ENCODE measurements around the gene ADAMTS2. TPM values are rescaled to one million over a fixed set of nuclear protein-coding genes. Genes with fewer than 3 reads are reported as not detected.

The ADAMTS2 gene
- total and polyA plus RNA-seq, 5 donors from 2014 or later, result 0.03 TPM; not detected in 4

- H3K4me3 Mint-ChIP-seq, result no peak overlapping the region
- DNase-seq (no peak), ATAC-seq (ENCODE audit: low read depth in 2 of 2) (no peak)
- Histone ChIP-seq H3K27me3 (ENCODE audit: control insufficient read depth, insufficient read depth, low read length) (no peaks in the 10 kb centered on the region), H3K4me1 (ENCODE audit: control insufficient read depth, insufficient read depth, low read length, poor library complexity, severe bottlenecking) (no peaks in the 10 kb centered on the region), H3K9me3 (ENCODE audit: control insufficient read depth in 2 of 2, low read length in 2 of 2) (no peaks in the 10 kb centered on the region), H3K36me3 (ENCODE audit: control insufficient read depth, insufficient read depth, low read length) (no peaks in the 10 kb centered on the region), H3K4me3 (ENCODE audit: low read depth, low read length) (no peak overlapping the region), H3K27ac (ENCODE audit: insufficient read depth, low read length, poor library complexity, severe bottlenecking) (no peak overlapping the region)
- no peaks in the 10 kb centered on the region for H3K4me1 Mint-ChIP-seq
- H3K27me3 Mint-ChIP-seq, result no peaks in the 10 kb centered on the region
- no peak overlapping the region for H3K27ac Mint-ChIP-seq
- H3K36me3 Mint-ChIP-seq, result no peaks in the 10 kb centered on the region
- peaks cover 0 to 1% (median 0%) of the 10 kb centered on the region in 7 donors for H3K9me3 Mint-ChIP-seq
These were observed 154.3 kb downstream of the ADAMTS2 start for GRCh38 chr5:179190851-179191505.

- Mint-ChIP-seq H3K27ac (no peak overlapping the region), H3K4me1 (no peaks in the 10 kb centered on the region), H3K27me3 (no peaks in the 10 kb centered on the region), H3K9me3 (peaks cover 0 to 2% (median 0%) of the 10 kb centered on the region in 7 donors), H3K4me3 (no peak overlapping the region), H3K36me3 (no peaks in the 10 kb centered on the region)
- no peaks in the 10 kb centered on the region for H3K4me1 ChIP-seq (ENCODE audit: control insufficient read depth, insufficient read depth, low read length, poor library complexity, severe bottlenecking)
- no peaks in the 10 kb centered on the region for H3K27me3 ChIP-seq (ENCODE audit: control insufficient read depth, insufficient read depth, low read length)
- no peak for DNase-seq
- no peak overlapping the region for H3K4me3 ChIP-seq (ENCODE audit: low read depth, low read length)
- H3K27ac ChIP-seq (ENCODE audit: insufficient read depth, low read length, poor library complexity, severe bottlenecking), result no peak overlapping the region
- H3K9me3 ChIP-seq (ENCODE audit: control insufficient read depth in 2 of 2, low read length in 2 of 2), result no peaks in the 10 kb centered on the region
- no peaks in the 10 kb centered on the region for H3K36me3 ChIP-seq (ENCODE audit: control insufficient read depth, insufficient read depth, low read length)
- ATAC-seq (ENCODE audit: low read depth in 2 of 2), result no peak
These were observed 156.6 kb downstream of the ADAMTS2 start for GRCh38 chr5:179188636-179189035.

DNA sequence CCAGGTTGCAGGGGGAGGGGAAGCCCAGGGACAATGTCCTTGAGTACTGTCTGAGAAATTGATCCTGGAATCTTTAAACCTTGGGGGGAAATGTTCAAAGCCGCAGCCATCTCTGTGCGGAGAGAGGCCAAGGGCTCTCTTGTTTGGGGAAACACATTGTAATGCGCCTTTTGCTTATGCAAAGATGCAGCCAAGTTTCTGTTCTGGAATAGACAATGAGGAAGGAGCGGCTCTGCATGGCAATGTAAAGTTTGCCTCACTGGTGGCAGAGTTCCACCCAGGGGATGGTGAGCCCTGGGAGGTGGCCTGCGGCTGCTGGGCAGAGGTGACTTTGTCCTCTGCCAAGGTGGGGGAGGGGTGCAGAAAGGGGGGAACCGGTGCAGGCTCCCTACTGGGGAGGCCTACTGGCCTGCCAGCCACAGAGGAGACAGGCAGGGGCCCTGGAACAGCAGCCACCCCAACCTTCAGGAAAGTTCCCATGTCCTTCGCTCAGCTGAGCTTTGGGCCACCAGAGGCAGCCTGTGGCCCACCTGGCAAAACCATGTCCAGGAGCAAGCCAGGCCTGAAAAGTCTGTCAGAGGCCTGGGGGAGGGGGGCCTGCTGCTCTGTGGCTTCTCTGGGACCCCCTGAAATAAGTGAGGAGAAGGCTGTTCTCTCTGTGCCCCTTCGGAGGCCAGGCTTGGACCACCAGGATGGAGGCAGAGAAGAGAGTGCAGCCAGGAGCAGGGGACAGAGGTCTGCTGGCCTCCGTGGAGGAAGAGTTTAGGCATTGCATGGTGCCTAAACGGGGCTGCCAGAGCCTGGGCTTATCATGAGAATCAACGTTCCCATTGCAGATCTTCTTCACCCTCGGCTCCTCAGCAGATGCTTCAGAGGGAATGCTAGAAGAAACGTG, 157.3 kb downstream of the ADAMTS2 start:
- H3K9me3 Mint-ChIP-seq, result peaks cover 0 to 2% (median 0%) of the 10 kb centered on the region in 7 donors
- H3K36me3 Mint-ChIP-seq, result no peaks in the 10 kb centered on the region
- no peaks in the 10 kb centered on the region for H3K27me3 Mint-ChIP-seq
- ATAC-seq (ENCODE audit: low read depth in 2 of 2), result no peak
- H3K4me3 ChIP-seq (ENCODE audit: low read depth, low read length), result no peak overlapping the region
- no peaks in the 10 kb centered on the region for H3K9me3 ChIP-seq (ENCODE audit: control insufficient read depth in 2 of 2, low read length in 2 of 2)
- H3K27ac Mint-ChIP-seq, result no peak overlapping the region
- H3K4me3 Mint-ChIP-seq, result no peak overlapping the region
- no peaks in the 10 kb centered on the region for H3K36me3 ChIP-seq (ENCODE audit: control insufficient read depth, insufficient read depth, low read length)
- no peaks in the 10 kb centered on the region for H3K4me1 ChIP-seq (ENCODE audit: control insufficient read depth, insufficient read depth, low read length, poor library complexity, severe bottlenecking)
- DNase-seq, result no peak
- no peaks in the 10 kb centered on the region for H3K27me3 ChIP-seq (ENCODE audit: control insufficient read depth, insufficient read depth, low read length)
- H3K27ac ChIP-seq (ENCODE audit: insufficient read depth, low read length, poor library complexity, severe bottlenecking), result no peak overlapping the region
- H3K4me1 Mint-ChIP-seq, result no peaks in the 10 kb centered on the region

- H3K27ac Mint-ChIP-seq, result no peak overlapping the region
- H3K27me3 ChIP-seq (ENCODE audit: control insufficient read depth, insufficient read depth, low read length), result no peaks in the 10 kb centered on the region
- DNase-seq, result no peak
These were observed 158.0 kb downstream of the ADAMTS2 start for GRCh38 chr5:179187229-179187678.

DNA sequence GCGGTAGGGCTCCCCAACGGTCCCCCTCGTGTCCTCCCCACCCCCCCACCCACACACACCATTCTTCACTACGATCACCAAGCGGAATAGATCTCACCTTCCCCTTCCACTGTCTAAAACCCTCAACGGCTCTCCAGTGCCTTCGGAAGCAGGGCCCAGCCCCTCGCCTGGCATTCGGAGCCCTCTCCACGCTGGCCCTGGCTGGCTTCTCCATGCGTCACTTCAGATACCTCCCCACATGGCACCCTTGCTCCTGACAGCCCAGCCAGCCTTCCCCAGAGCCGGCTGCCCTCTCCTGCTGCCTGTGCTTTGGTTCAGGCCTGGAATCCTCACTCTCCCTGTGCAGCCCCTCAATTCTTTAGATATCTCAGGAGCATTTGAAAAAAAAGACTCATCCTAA, 158.5 kb downstream of the ADAMTS2 start:
- ATAC-seq (ENCODE audit: low read depth in 2 of 2) (no peak), DNase-seq (no peak)
- Mint-ChIP-seq H3K4me3 (no peak overlapping the region), H3K27me3 (no peaks in the 10 kb centered on the region), H3K4me1 (no peaks in the 10 kb centered on the region), H3K36me3 (no peaks in the 10 kb centered on the region), H3K9me3 (peaks cover 0 to 2% (median 0%) of the 10 kb centered on the region in 7 donors), H3K27ac (no peak overlapping the region)
- H3K4me1 ChIP-seq (ENCODE audit: control insufficient read depth, insufficient read depth, low read length, poor library complexity, severe bottlenecking), result no peaks in the 10 kb centered on the region
- H3K36me3 ChIP-seq (ENCODE audit: control insufficient read depth, insufficient read depth, low read length), result no peaks in the 10 kb centered on the region
- no peak overlapping the region for H3K27ac ChIP-seq (ENCODE audit: insufficient read depth, low read length, poor library complexity, severe bottlenecking)
- no peaks in the 10 kb centered on the region for H3K9me3 ChIP-seq (ENCODE audit: control insufficient read depth in 2 of 2, low read length in 2 of 2)
- H3K27me3 ChIP-seq (ENCODE audit: control insufficient read depth, insufficient read depth, low read length), result no peaks in the 10 kb centered on the region
- no peak overlapping the region for H3K4me3 ChIP-seq (ENCODE audit: low read depth, low read length)

More at GRCh38 chr5:179187229-179187678, 158.0 kb downstream of the ADAMTS2 start:
- no peaks in the 10 kb centered on the region for H3K27me3 Mint-ChIP-seq
- no peaks in the 10 kb centered on the region for H3K4me1 Mint-ChIP-seq
- H3K4me3 Mint-ChIP-seq, result no peak overlapping the region
- ATAC-seq (ENCODE audit: low read depth in 2 of 2), result no peak
- H3K27ac ChIP-seq (ENCODE audit: insufficient read depth, low read length, poor library complexity, severe bottlenecking), result no peak overlapping the region
- H3K4me3 ChIP-seq (ENCODE audit: low read depth, low read length), result no peak overlapping the region
- no peaks in the 10 kb centered on the region for H3K4me1 ChIP-seq (ENCODE audit: control insufficient read depth, insufficient read depth, low read length, poor library complexity, severe bottlenecking)
- H3K36me3 ChIP-seq (ENCODE audit: control insufficient read depth, insufficient read depth, low read length), result no peaks in the 10 kb centered on the region
- H3K9me3 ChIP-seq (ENCODE audit: control insufficient read depth in 2 of 2, low read length in 2 of 2), result no peaks in the 10 kb centered on the region
- peaks cover 0 to 2% (median 0%) of the 10 kb centered on the region in 7 donors for H3K9me3 Mint-ChIP-seq
- no peaks in the 10 kb centered on the region for H3K36me3 Mint-ChIP-seq

DNA sequence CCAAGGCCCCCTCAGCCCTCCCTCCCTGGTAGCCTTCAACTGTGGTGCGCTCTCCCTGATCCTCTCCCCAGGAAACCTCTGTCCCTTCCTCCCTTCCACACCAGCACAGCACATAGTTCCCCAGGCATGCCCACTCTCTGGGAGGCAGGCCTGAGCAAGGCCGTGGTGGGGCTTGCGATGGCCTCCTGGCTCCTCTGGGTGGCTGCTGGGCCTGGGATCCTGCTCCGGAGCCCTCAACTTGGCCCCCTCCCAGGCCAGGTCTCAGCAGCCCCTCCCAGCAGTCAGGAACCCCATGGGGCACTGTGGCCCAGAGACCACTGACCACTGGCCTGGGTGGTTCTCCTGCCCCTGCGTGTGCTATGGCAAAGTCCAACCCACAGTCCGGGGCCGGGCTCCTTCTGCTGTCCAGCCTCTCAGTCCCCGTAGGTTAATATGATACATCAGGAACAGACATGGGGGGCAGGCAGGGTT, 159.3 kb downstream of the ADAMTS2 start:
- Histone ChIP-seq H3K4me1 (ENCODE audit: control insufficient read depth, insufficient read depth, low read length, poor library complexity, severe bottlenecking) (no peaks in the 10 kb centered on the region), H3K27ac (ENCODE audit: insufficient read depth, low read length, poor library complexity, severe bottlenecking) (no peak overlapping the region), H3K9me3 (ENCODE audit: control insufficient read depth in 2 of 2, low read length in 2 of 2) (no peaks in the 10 kb centered on the region), H3K36me3 (ENCODE audit: control insufficient read depth, insufficient read depth, low read length) (no peaks in the 10 kb centered on the region), H3K27me3 (ENCODE audit: control insufficient read depth, insufficient read depth, low read length) (no peaks in the 10 kb centered on the region), H3K4me3 (ENCODE audit: low read depth, low read length) (no peak overlapping the region)
- Mint-ChIP-seq H3K4me1 (no peaks in the 10 kb centered on the region), H3K4me3 (no peak overlapping the region), H3K9me3 (peaks cover 0 to 2% (median 0%) of the 10 kb centered on the region in 7 donors), H3K36me3 (no peaks in the 10 kb centered on the region), H3K27ac (no peak overlapping the region), H3K27me3 (no peaks in the 10 kb centered on the region)
- ATAC-seq (ENCODE audit: low read depth in 2 of 2) (no peak), DNase-seq (no peak)

DNA sequence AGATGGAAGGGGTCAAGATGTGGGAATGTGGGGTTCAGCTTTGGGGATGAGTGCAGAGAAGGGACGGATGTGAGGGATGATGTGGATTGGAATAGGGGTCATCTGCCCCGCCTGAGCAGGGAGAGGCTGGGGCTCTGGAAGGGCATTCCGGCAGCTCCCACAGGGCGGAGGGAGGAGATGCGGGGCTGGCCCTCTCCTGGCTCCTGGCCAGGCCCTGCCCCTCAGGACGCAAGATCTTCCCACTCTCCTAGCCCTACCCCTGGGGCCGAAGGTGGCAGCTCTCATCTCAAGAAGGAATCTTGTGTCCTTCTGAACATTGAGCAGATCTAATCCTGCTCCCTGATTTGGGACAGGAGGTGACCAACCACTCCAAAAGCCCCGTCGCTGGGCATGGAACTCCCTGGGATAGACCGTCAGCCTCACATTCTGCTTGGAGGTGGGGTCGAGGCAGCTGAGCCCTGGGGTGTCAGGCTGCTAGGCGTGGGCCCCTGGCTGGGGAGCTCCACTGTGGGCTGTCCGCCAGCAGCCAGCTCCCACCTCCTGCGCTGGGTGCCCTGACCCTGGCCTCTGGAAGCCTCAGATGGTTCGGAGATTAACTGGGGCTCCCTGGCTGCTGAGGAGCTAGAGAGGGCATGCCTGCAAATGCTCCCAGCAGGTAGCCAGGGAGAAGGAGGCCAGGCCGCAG, 159.9 kb downstream of the ADAMTS2 start:
- Mint-ChIP-seq H3K27me3 (no peaks in the 10 kb centered on the region), H3K27ac (no peak overlapping the region), H3K36me3 (no peaks in the 10 kb centered on the region), H3K4me1 (no peaks in the 10 kb centered on the region), H3K4me3 (no peak overlapping the region), H3K9me3 (peaks cover 0 to 2% (median 0%) of the 10 kb centered on the region in 7 donors)
- ATAC-seq (ENCODE audit: low read depth in 2 of 2) (no peak), DNase-seq (no peak)
- Histone ChIP-seq H3K36me3 (ENCODE audit: control insufficient read depth, insufficient read depth, low read length) (no peaks in the 10 kb centered on the region), H3K9me3 (ENCODE audit: control insufficient read depth in 2 of 2, low read length in 2 of 2) (no peaks in the 10 kb centered on the region), H3K4me3 (ENCODE audit: low read depth, low read length) (no peak overlapping the region), H3K27ac (ENCODE audit: insufficient read depth, low read length, poor library complexity, severe bottlenecking) (no peak overlapping the region), H3K4me1 (ENCODE audit: control insufficient read depth, insufficient read depth, low read length, poor library complexity, severe bottlenecking) (no peaks in the 10 kb centered on the region), H3K27me3 (ENCODE audit: control insufficient read depth, insufficient read depth, low read length) (no peaks in the 10 kb centered on the region)

Measured in CD4-positive, CD25-positive, alpha-beta regulatory T cell (primary cell).